T-helper 22 cell (primary cell): ENCODE measurements around the gene SBSN.

Experiments
- DNase-seq: peaks from one replicate; pipeline ENCODE4 v3.0.0-alpha.2; 2020; ENCODE audit warnings: low read depth

SBSN gene, protein sequence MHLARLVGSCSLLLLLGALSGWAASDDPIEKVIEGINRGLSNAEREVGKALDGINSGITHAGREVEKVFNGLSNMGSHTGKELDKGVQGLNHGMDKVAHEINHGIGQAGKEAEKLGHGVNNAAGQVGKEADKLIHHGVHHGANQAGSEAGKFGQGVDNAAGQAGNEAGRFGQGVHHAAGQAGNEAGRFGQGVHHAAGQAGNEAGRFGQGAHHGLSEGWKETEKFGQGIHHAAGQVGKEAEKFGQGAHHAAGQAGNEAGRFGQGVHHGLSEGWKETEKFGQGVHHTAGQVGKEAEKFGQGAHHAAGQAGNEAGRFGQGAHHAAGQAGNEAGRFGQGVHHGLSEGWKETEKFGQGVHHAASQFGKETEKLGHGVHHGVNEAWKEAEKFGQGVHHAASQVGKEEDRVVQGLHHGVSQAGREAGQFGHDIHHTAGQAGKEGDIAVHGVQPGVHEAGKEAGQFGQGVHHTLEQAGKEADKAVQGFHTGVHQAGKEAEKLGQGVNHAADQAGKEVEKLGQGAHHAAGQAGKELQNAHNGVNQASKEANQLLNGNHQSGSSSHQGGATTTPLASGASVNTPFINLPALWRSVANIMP

DNA sequence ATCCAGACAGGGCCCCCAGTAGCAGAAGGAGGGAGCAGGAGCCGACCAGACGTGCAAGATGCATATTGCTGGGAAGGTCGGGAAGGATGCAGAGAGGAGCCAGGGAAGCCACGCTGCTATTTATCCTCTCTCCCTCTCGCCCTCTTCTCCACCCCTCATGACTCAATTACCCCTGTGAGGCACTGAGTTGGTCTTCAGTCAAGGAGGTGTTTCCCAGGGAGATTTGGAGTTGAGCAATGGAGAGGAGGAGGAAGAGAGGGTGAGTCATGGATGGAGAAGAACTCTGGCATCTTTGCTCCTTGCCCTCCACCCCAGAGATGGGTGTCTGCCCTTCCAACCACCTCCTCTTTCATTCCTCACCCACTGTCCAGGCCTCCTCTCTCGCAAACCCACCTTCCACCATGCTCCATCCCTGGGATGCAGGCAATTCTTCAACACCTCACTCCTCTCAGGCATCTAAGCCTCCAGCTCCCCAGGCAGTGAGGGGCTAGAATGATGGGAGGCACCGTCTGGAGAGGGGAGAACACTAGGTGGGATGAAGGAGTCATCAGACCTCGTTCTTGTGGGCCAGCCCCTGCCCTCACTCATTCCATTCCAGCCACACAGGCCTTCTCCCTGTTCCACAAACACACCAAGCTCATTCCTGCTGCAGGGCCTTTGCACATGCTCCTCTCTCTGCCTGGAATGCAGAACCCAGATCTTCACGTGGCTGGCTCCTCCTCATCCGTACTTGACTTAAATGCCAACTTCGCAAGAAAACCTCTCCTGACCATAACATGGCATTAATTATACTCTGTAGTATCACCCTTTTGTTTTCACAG lies at the start of gene SBSN:
Gene SBSN (minus strand): TSS at position 94 of the 821 bp plus-strand sequence. CDS start 30 bp downstream, at position 64.
- no peak for DNase-seq

DNA sequence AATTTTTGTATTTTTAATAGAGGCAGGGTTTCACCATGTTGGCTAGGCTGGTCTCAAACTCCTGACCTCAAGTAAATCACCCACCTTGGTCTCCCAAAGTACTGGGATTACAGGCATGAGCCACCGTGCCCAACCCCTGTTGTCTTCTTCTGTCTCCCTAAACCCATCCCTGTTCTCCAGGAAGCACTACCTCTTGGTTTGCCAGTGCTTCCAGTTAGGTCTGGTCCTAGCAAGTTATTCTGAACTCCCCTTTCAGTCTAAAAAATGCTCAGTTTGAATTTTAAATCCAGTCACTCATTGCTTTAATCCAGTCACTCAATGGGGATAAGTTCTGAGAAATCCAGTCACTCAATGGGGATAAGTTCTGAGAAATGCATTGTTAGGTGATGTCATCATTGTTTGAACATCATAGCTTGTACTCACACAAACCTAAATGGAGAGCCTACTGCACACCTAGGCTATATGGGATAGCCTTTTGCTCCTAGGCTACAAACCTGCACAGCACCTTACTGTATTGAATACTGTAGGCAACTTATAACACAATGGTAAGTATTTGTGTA lies 43.4 kb upstream of the SBSN start:
- no peak for DNase-seq

DNA sequence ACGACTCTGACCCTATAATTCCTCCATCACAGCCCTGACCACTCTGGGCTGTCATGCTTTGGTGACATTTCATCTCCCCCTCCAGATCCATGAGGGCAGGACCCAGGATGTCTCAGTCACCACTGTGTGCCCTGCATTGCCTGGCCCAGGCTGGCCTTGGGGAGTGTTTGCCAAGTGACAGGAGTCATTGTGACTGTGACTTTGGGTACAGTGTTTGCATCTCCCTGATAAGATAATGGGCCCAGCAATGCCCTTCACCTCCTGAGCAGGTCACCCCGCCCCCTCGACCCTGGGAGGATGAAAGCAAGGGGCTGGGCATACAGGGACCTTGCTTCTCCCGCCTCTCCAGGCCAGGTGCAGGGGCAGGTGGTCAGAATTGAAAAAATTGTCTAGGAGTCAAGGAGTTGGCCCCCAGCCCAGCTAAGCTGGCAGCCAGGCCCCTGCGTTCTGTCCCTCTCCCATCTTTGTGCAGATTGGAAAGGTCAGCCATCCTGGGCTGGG lies 41.2 kb upstream of the SBSN start:
- DNase-seq = no peak

DNA sequence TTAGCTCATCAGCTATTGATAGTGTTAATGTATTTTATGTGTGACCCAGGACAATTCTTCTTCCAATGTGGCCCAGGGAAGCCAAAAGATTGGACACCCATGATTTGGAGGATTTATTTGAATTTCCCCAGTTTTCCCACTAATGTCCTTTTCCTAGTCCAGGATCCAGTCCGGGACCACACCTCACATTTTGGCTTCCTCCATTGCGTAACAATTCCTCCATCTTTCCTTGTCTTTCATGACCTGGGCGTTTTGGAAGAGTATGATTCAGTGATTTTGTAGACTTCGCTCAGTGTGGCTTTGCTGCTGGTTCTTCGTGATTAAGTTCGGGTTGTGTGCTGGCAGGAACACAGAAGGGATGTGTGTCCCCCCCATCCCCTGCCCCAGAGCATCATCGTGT lies 38.6 kb upstream of the SBSN start:
- DNase-seq = no peak

DNA sequence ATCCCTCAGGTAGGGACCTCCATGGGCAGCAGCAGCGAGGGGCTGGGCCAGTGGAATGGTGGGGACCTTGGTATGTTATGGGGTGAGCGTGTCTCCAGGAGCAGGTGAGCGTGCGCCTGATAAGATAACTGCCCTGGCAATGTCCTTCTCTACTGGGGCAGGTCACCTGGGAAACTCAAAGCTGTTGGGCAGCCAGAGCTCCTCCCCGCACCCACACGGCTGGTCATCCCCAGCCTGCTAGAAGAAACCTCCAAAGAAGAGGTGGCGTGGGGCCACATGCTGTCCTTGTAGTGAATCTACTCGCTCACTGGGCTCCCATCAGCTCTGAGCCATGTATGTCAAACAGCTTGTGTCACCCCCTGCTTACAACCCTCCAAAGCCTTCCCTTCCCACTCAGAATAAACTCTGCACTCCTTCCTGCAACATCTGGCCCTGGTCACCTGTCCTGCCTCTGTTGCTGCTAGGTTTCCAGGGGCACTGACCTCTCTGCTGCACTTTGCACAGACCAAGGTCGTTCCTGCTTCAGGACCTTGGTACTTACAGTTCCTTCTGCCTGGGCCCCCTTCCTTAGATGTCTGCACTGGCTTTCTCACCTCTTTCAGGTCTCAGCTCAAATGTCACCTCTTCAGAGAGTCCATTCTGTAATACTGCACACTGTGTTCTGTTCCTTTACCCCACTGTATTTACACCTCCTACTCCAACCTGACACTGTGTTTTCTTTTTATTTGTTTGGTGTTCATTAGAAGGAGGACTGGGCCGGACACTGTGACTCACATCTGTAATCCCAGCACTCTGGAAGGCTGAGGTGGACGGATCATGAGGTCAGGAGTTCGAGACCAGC lies 37.1 kb upstream of the SBSN start:
- DNase-seq = no peak

DNA sequence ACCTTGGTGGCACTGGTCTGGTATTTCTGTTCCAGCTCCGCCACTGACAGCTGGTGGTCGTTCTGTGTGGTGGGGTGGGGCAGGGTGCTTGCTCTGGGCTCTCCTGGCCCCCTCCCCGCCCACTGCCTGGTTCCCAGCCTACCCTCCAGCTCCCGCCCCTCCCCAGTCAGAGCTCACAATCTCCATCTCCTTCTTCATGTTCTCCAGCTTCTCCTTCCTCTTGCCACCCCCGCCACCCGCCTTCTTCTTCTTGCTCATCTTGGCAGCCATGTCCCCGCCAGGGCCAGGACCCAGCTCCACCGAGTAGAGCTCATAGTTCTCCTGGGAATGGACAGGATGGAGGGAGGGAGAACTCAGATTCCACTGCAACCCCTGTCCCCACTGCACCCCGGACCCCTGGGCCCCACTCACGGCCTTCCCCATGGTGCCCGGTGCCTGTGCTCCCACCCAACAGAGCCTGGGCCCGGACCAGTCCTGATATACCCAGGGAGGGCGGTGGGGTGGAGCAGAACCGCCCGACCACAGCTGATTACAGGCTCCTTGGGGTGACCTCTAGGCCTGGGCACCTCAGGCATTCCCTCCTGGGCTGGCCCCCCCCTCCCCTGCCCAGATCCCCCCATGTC lies 35.2 kb upstream of the SBSN start, which contains the start of gene ATP4A:
Gene ATP4A (minus strand): TSS at position 452 of the 623 bp plus-strand sequence. CDS start 29 bp downstream, at position 423.
- no peak for DNase-seq

DNA sequence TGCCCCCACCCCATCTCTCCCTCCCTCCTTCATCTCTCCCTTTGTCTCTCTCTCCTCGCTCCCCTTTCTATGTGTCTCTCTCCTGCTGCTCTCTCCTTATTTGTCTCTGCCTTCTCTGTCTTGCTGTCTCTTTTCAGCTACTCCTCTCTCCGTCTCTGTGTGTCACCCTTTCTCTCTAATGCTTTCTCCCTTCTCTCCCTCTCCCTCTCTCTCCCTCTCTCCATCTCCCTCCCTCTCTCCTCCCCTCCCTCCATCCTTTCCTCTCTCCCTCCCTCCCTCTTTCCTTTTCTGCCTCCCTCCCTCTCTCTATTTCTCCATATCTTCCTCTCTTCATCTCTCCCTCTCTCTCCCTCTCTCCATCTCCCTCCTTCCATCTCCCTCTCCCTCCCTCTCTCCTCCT lies 34.7 kb upstream of the SBSN start:
- no peak for DNase-seq

DNA sequence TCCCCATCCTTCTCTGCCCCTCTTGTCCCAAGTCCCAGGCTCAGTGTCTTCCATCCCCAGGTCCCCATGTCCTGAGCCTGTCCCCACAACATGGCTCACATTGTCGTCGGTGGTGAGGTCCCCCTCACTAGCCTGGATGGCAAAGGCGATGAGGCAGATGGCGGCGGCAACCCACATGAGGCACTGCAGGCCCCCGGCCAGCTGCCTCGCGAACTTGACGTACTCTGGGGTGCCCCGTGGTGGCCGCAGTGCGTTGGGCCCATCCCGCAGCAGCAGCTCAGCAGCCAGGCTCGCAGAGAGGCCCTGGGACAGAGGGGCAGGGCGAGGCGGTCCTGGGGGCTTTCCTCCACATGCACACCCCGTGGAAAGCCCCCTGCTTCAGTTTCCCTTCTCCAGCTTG lies 34.2 kb upstream of the SBSN start:
- no peak for DNase-seq

DNA sequence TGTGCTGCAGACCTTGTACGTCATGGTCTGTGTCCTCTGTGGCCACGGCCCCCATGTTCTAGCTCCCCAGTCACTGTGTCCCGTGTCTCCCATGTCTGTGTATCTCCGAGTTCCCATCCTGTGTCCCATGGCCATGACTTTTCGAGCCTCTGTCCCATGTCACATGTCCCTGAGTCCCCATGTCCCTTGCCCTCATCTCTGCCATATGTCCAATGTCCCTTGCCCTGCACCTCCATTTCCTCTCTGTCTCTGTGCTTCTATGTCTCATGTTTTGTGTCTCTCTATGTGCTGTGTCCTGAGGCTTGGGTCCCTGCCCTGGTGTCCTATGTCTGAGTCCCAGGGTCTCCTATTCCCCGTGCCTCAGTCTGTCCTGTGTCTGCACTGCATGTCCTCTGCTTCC lies 33.3 kb upstream of the SBSN start:
- DNase-seq = no peak

DNA sequence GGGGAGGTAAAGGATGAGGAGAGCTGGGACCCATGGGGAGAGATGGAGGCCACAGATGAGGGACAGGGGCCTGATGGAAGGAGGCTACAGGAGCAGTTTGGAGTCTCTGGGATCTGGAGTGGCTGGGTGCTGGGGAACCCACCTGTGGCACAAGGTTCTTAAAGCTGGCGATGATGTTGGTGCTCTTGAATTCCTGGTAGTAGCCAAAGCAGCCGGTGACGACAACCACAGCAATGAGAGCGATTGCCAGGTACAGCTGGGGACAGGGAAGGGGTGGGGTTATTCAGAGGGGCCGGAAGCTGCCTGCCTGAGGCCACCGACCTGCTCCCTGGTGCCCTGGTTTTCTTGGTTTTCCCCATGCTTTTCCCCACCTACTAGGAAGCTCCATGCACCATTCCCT lies 32.6 kb upstream of the SBSN start:
- no peak for DNase-seq

DNA sequence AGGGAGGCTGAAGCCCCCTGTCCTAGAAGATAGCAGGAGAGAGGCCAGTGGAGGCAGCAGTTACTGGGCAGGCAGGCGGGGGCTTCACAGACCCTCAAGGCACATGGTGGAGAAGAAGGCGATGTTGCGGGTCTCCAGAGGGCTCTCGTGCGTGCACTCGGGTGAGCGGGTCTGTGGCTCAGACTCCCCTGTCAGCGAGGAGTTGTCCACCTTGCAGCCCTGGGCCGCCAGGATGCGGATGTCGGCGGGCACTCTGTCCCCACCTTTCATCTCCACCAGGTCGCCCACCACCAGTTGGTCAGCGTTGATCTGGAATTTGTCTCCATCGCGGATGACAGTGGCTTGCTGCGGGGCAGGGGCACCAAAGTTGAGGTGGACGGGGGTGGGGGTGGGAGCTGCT lies 32.2 kb upstream of the SBSN start:
- DNase-seq = no peak

DNA sequence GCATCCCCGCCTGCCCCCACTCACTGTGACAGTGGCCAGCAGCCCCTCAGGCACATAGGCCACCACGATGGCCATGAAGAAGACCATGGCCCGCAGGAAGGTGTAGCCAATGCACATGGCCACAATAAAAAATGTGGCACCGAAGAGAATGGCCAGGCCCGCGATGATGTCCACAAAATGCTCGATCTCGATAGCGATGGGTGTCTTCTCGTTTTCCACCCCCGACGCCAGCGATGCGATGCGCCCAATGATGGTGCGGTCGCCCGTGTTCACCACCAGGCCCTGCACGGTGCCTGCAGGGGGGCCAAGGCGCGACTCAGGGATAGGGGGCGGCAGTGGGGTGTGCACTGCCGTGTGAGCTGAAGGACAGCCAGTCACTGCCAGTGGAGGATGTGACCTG lies 31.7 kb upstream of the SBSN start:
- DNase-seq = no peak

DNA sequence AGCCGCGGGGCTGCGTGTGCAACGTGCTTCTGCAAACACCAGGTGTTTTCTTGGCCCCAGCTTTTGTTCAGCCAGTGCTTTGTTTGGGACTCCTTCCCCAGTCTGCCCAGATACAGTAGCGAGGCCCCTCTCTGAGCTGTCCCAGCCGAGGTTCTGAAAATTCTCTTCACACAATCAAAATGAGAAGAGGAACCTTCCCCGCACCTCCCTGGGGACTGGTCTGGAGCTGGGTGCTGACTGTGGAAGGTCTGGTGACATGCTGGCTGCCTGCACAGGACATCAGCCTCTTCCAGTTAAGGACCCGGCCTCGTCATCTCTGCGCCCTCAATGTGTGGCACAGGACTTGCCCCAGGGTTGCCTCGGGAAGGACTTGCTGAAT lies 31.2 kb upstream of the SBSN start:
- no peak for DNase-seq

DNA sequence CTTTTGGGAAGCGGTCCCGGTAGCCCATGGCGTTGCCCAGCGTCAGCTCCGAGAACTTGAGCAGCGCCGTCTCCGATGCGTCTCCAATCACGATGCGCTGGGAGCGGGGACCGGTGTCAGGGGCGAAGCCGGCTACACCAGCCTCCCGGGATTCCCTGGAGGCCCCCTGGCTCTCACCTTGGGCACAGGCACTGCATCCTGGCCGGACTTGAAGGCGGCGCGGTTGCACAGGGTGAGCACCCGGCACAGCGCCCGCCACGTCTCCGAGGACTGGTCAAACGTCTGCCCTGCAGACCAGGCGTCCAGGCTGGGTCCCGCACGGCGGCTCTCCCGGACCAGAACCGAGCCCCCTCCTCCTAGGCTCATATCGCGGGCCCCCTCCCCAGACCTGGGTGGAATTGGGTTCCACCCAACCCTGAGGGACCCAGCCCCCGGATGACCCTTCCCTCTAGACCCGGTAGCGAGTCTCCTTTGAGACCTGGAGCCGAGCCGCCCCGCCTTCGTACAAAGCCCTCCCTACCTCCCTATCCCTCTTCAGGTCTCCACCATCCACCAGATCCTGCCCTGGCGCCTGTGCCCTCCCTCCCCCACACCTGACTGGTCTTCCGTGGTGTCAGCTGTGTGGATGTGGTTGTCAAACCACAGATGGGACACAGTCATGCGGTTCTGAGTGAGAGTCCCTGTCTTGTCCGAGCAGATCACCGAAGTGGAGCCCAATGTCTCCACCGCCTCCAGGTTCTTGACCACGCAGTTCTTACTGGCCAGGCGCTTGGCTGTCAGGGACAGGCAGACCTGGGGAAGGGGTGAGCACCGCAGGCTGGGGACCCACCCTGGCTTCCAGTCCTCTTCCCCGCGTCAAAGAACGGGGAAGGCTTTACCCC lies 30.5 kb upstream of the SBSN start:
- DNase-seq = no peak

DNA sequence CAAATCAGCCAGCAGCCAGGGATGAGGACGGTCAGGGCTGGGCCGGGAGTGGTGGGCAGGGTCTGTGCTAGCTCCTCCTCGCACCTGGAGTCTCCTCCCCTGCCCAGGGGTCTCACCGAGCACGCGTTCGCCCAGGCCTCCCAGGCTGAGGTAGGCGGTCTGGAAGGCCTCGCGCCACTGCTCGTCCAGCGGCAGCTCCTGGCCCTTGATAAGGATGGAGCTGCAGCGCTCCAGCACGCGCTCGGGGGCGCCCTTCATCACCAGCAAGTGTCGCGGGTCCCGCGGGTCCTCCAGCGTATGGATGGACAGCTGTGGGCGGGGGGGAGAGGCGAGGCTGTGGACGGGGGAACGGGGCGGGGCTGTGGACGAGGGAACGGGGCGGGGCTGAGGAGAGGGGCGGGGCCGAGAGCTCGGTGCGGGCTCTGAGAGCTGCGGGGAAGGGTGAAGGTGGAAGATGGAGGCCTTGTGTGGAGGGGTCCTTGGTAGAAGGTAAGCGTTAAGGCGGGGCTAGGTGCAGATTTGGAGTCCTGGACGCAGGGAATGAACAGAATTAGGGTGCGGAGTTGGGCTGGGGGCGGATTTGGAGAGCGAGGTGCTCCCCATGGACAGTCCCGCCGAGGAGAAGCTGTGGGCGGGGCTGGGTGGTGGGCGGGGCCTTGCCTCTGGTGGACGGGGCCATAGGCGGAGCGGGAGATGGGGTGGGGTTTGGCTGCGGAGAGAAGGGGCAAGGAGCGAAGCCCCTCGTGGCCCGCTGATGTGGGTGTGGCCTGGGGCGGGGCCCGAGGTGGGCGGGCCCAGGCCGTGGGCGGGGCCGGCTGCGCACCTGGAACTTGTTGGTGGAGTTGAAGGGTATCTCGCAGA lies 29.7 kb upstream of the SBSN start:
- peak; percentile 29 for DNase-seq

DNA sequence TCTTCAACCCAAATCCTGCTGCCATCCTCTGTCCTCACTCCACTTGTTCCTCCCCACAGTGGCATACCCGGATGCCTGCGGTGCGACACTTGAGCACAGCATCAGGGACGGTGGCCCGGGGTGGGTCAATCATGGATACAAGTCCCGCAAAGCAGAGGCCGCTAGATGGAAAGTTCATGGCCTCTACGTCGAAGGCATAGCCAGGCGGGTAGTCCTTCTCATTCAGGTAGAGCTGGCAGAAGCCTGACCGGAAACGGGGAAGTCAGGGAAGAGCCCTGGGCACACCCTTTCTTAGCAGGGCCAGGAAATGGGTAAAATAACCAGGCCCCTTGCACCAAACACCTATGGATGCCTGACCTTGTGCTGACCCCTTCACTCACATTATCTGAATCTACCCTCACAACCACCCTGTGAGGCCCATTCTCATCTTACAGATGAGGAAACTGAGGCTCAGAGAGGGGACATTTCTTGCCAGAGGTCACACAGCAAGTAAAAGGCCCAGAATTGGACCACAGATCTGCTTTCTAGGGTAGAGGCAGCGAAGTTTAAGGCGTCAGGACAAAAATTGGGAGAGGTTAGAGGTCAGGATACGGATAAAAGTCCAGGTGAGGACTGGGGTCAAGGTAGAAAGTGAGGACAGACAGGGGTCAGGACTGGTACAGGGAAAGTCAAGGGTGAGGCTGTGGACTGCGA lies 28.9 kb upstream of the SBSN start:
- no peak for DNase-seq

DNA sequence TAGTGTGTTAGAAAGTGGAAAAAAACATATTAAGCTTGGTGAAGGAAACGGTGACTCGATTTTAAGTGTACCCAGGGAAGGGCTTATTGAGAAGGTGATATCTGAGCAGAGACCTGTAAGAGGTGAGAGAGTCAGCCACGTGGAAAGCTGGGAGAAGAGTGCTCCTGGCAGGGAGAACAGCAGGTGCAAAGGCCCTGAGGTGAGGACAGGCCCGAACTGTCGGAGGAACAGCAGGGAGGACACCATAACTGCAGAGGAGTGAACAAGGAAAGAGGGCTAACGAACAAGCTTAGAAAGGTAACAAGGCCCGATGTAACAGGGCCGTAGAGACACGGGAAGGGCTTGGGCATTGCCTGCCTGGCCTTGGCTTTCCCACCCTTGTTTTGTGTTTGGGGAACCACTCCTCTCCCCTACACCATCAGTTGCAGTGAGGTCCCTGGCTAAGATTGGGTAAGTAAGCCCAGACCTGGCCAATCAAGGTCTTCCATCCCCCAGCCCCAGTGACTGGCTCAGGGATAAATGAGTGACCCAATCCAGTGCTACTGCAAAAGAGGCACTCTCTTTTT lies 28.0 kb upstream of the SBSN start:
- no peak for DNase-seq
